GM11168 (cell line): ENCODE results near the gene PLEK.

Experiments
- in situ Hi-C: fragments of 300-500 bp; cut with MboI; formaldehyde crosslinking; loops from one replicate; pipeline ENCODE4 v1.12.0; 2022; ENCODE audit warnings: low sequenced_read_pairs; ENCODE audit not compliant: unreplicated experiment

The PLEK gene

GRCh38 chr2:68432696-68433658 is 67.9 kb downstream of the PLEK start:
- in situ Hi-C loops: loop anchor here (5.0 kb wide), 1 partner anchor 41 kb away; no protein-coding TSS in a partner anchor

GRCh38 chr2:68434981-68435380 is 69.9 kb downstream of the PLEK start:
- in situ Hi-C loops: loop anchor here (5.0 kb wide), 1 partner anchor 43 kb away; no protein-coding TSS in a partner anchor

- in situ Hi-C loops: no loop called here
Measured at GRCh38 chr2:68435615-68436014, 70.5 kb downstream of the PLEK start.

- in situ Hi-C loops: no loop called here
Measured at GRCh38 chr2:68436270-68436669, 71.2 kb downstream of the PLEK start.

- in situ Hi-C loops: no loop called here
Measured at GRCh38 chr2:68438455-68439303, 73.6 kb downstream of the PLEK start.

GRCh38 chr2:68441179-68441993 is 76.3 kb downstream of the PLEK start:
- in situ Hi-C loops: loop anchor here (10.0 kb wide), 1 partner anchor 247 kb away; no protein-coding TSS in a partner anchor

GRCh38 chr2:68441994-68442322 is 76.9 kb downstream of the PLEK start:
- in situ Hi-C loops: loop anchor here (10.0 kb wide), 1 partner anchor 247 kb away; no protein-coding TSS in a partner anchor

- in situ Hi-C loops: loop anchor here (10.0 kb wide), 1 partner anchor 252 kb away; no protein-coding TSS in a partner anchor
Measured at GRCh38 chr2:68446425-68446824, 81.3 kb downstream of the PLEK start.
